IMR-90 (cell line): ENCODE results near the gene LPIN1. TPM values are rescaled to one million over a fixed set of nuclear protein-coding genes. Genes with fewer than 3 reads are reported as not detected.

ENCODE experiments used
- ATAC-seq: fragments of 200-7000 bp; cut with Tn5 transposase; 2 replicates; pipeline ENCODE4 v1.9.1; 2020; ENCODE audit warnings: low read depth, mild to moderate bottlenecking, moderate library complexity
- BruUV-seq: library from RNA; stranded (reverse); fragments of 400-500 nt; replicated peaks from 2 replicates; lab custom pipeline; 2021; lab: Mats Ljungman, UMichigan
- CTCF ChIA-PET: fragments of 300-600 bp; formaldehyde crosslinking; extraction: SDS; loops from one replicate; lab custom pipeline; 2021; ENCODE audit warnings: antibody characterized with exemption; lab: Yijun Ruan, JAX
- POLR2A ChIA-PET: fragments of 300-600 bp; sonication (Branson Sonifier 250); formaldehyde crosslinking; loops from one replicate; lab custom pipeline; 2022; ENCODE audit warnings: antibody characterized with exemption; ENCODE audit not compliant: unreplicated experiment; lab: Charles Lee
- DNase-seq: peaks from one replicate; pipeline ENCODE4 v3.0.0; 2013
- H2AFZ ChIP-seq: replicated peaks from 2 replicates; pipeline ENCODE3; 2013; ENCODE audit warnings: low read length, mild to moderate bottlenecking; ENCODE audit not compliant: poor library complexity
- H2AK5ac ChIP-seq: 2 replicates; pipeline ENCODE4 v1.6.1; 2013; ENCODE audit warnings: low read depth, low read length, inconsistent platforms
- H2AK9ac ChIP-seq: replicated peaks from 2 replicates; pipeline ENCODE3; 2013; ENCODE audit warnings: mild to moderate bottlenecking, low read depth, low read length, moderate library complexity; ENCODE audit not compliant: poor library complexity
- H2BK120ac ChIP-seq: 2 replicates; pipeline ENCODE4 v1.6.1; 2013; ENCODE audit warnings: low read depth, low read length, inconsistent platforms
- H2BK15ac ChIP-seq: 3 replicates; pipeline ENCODE4 v1.6.1; 2013; ENCODE audit warnings: low read depth, low read length, inconsistent platforms
- H2BK20ac ChIP-seq: 2 replicates; pipeline ENCODE4 v1.6.1; 2013; ENCODE audit warnings: low read depth, mild to moderate bottlenecking, inconsistent platforms, low read length, moderate library complexity
- H2BK5ac ChIP-seq: 2 replicates; pipeline ENCODE4 v1.6.1; 2013; ENCODE audit warnings: mild to moderate bottlenecking, low read depth, low read length, inconsistent platforms; ENCODE audit not compliant: poor library complexity, severe bottlenecking
- H3K14ac ChIP-seq: replicated peaks from 2 replicates; pipeline ENCODE4 v1.6.1; 2013; ENCODE audit warnings: low read depth, low read length, inconsistent platforms
- H3K18ac ChIP-seq: 2 replicates; pipeline ENCODE4 v1.6.1; 2013; ENCODE audit warnings: low read depth, low read length, control low read depth
- H3K23ac ChIP-seq: 2 replicates; pipeline ENCODE4 v1.6.1; 2013; ENCODE audit warnings: low read depth, low read length, inconsistent platforms
- H3K27ac ChIP-seq: 2 replicates; pipeline ENCODE4 v1.5.1; 2013; ENCODE audit warnings: mild to moderate bottlenecking, control low read depth, low read length; ENCODE audit not compliant: insufficient read depth
- H3K27me3 ChIP-seq: 2 replicates; pipeline ENCODE4 v1.6.1; 2013; ENCODE audit warnings: low read length; ENCODE audit not compliant: control insufficient read depth, insufficient read depth
- H3K36me3 ChIP-seq: 2 replicates; pipeline ENCODE4 v1.6.1; 2013; ENCODE audit warnings: low read length, mixed read lengths; ENCODE audit not compliant: control insufficient read depth, insufficient read depth
- H3K4ac ChIP-seq: 2 replicates; pipeline ENCODE4 v1.6.1; 2013; ENCODE audit warnings: low read depth, low read length, inconsistent platforms
- H3K4me1 ChIP-seq: 2 replicates; pipeline ENCODE4 v1.6.1; 2013; ENCODE audit warnings: low read length, mixed read lengths; ENCODE audit not compliant: control insufficient read depth, insufficient read depth
- H3K4me2 ChIP-seq: 2 replicates; pipeline ENCODE4 v1.6.1; 2013; ENCODE audit warnings: low read depth, mild to moderate bottlenecking, control low read depth, low read length, moderate library complexity
- H3K4me3 ChIP-seq: 2 replicates; pipeline ENCODE4 v1.5.1; 2013; ENCODE audit warnings: low read depth, mild to moderate bottlenecking, control low read depth, low read length, moderate library complexity; ENCODE audit not compliant: insufficient read depth
- H3K56ac ChIP-seq: 2 replicates; pipeline ENCODE4 v1.6.1; 2013; ENCODE audit warnings: low read length, inconsistent platforms; ENCODE audit not compliant: insufficient read depth; ENCODE audit errors: extremely low read depth
- H3K79me1 ChIP-seq, 2 experiments: 2 replicates each; pipeline ENCODE4 v1.6.1; 2013; ENCODE audit warnings: low read length in 2 of 2, inconsistent platforms in 1 of 2, low read depth in 1 of 2
- H3K9ac ChIP-seq: 2 replicates; pipeline ENCODE4 v1.6.1; 2013; ENCODE audit warnings: low read depth, low read length, control low read depth
- H3K9me1 ChIP-seq: 2 replicates; pipeline ENCODE4 v1.6.1; 2013; ENCODE audit warnings: low read length, inconsistent platforms; ENCODE audit not compliant: insufficient read depth
- H3K9me3 ChIP-seq: 2 replicates; pipeline ENCODE4 v1.6.1; 2013; ENCODE audit warnings: low read length; ENCODE audit not compliant: control insufficient read depth, insufficient read depth
- H4K20me1 ChIP-seq: 2 replicates; pipeline ENCODE4 v1.6.1; 2013; ENCODE audit warnings: low read length, inconsistent platforms; ENCODE audit not compliant: insufficient read depth
- H4K5ac ChIP-seq: 2 replicates; pipeline ENCODE4 v1.6.1; 2013; ENCODE audit warnings: mild to moderate bottlenecking, low read depth, low read length, control low read depth
- H4K8ac ChIP-seq, 2 experiments: 2 replicates each; pipeline ENCODE4 v1.6.1; 2013; ENCODE audit warnings: low read depth in 2 of 2, low read length in 2 of 2, control low read depth in 1 of 2, inconsistent platforms in 1 of 2
- H4K91ac ChIP-seq: 2 replicates; pipeline ENCODE4 v1.6.1; 2013; ENCODE audit warnings: low read depth, low read length, inconsistent platforms; ENCODE audit not compliant: insufficient read depth
- MXI1 ChIP-seq: IDR thresholded peaks from 2 replicates; pipeline ENCODE4 v1.6.1; 2012; ENCODE audit warnings: low read depth, mild to moderate bottlenecking, low read length, moderate library complexity, borderline replicate concordance
- USF2 ChIP-seq: fragments of 150-350 bp; IDR thresholded peaks from 2 replicates; pipeline ENCODE4 v1.6.1; 2017; ENCODE audit warnings: mild to moderate bottlenecking, antibody characterized with exemption, low read length, low read depth
- WGBS, 2 experiments: methylation state at CpG; one replicate each; pipeline versions ENCODE4 v1.1.5 to v1.1.7; 2013; ENCODE audit warnings: missing lambda C conversion rate in 2 of 2; ENCODE audit not compliant: insufficient read length in 1 of 2; ENCODE audit errors: extremely low coverage in 2 of 2; 5-methylcytosine and 5-hydroxymethylcytosine counted together
- dilution Hi-C: fragments of 300-500 bp; cut with HindIII; formaldehyde crosslinking; loops from one replicate; pipeline ENCODE4 v1.14.3; 2018; ENCODE audit warnings: low sequenced_read_pairs; ENCODE audit not compliant: unreplicated experiment
- in situ Hi-C: fragments of 300-500 bp; cut with MboI; formaldehyde crosslinking; loops from 3 replicates; pipeline ENCODE4 v1.14.3; 2019; ENCODE audit warnings: low sequenced_read_pairs, inconsistent platforms, mixed read lengths
- intact Hi-C: fragments of 100-400 bp; cut with micrococcal nuclease; formaldehyde crosslinking; loops from 2 replicates; pipeline ENCODE4 v1.10.0; 2022
- polyA plus RNA-seq, 3 experiments: library from polyadenylated mRNA; depleted of rRNA; stranded (reverse); fragments of >200 nt; gene quantifications; 2 replicates each; pipeline ENCODE4 v1.2.3, GENCODE V29; 2012; ENCODE audit warnings: low replicate concordance in 1 of 3
- total RNA-seq: library from RNA; depleted of rRNA; stranded (reverse); fragments of >200 nt; gene quantifications from 2 replicates; pipeline ENCODE4 v1.2.3, GENCODE V29; 2012

The LPIN1 gene
- total and polyA plus RNA-seq, 2 of the 4 experiments (the other 2 are of a cell fraction), result 21.3 to 25.1 TPM

- intact Hi-C loops (no loop called here), dilution Hi-C loops (no loop called here), in situ Hi-C loops (loop anchor here (25.0 kb wide), 1 partner anchor 632 kb away; a partner anchor contains a TSS)
- Histone ChIP-seq H2BK15ac (no peak overlapping the region), H3K9me1 (peaks cover 4% of the 10 kb centered on the region), H3K36me3 (peaks cover 52% of the 10 kb centered on the region), H3K79me1 (peaks cover 0 to 11% of the 10 kb centered on the region in 2 experiments; a peak in 2 of 4 replicates), H2BK5ac (no peak overlapping the region), H2AK9ac (no peak overlapping the region), H2AK5ac (no peak overlapping the region), H3K14ac (no peak overlapping the region), H3K18ac (no peak overlapping the region), H2AFZ (no peak overlapping the region), H3K9me3 (no peaks in the 10 kb centered on the region), H4K91ac (no peak overlapping the region), H3K4me3 (no peak overlapping the region), H4K20me1 (0 out of 2 replicates have a peak, but pooled peaks cover 5% of the 10 kb centered on the region), H2BK120ac (no peak overlapping the region), H3K27ac (no peak overlapping the region), H4K5ac (no peak overlapping the region), H3K27me3 (no peaks in the 10 kb centered on the region), H4K8ac (no peak overlapping the region), H3K9ac (no peak overlapping the region), H3K4me1 (peaks cover 4% of the 10 kb centered on the region), H3K56ac (no peak overlapping the region), H3K4me2 (no peak overlapping the region), H3K4ac (no peak overlapping the region), H2BK20ac (no peak overlapping the region), H3K23ac (no peak overlapping the region)
- ATAC-seq (no peak), DNase-seq (no peak)
- TF ChIP-seq MXI1 (no peak), USF2 (no peak)
- no TSS peak for BruUV-seq
- ChIA-PET CTCF (interaction anchor here (1.3 kb wide), 1 partner anchor 10 kb away, joined by 3 read pairs; no protein-coding TSS in a partner anchor), POLR2A (no interaction called here)
- 92% methylated on average over 2 of the region's 3 CpGs; no CpG with 5 or more reads in 1 of the 2 experiments for WGBS, 2 experiments
Measured at GRCh38 chr2:11769516-11769915, 23.1 kb downstream of the LPIN1 start.
